GM21619 (cell line): ENCODE data around the gene FGF12.

Experiments used
- ATAC-seq: cut with Tn5 transposase; IDR thresholded peaks from one replicate; pipeline ENCODE4 v1.9.1; 2021; ENCODE audit not compliant: unreplicated experiment

FGF12 gene

DNA sequence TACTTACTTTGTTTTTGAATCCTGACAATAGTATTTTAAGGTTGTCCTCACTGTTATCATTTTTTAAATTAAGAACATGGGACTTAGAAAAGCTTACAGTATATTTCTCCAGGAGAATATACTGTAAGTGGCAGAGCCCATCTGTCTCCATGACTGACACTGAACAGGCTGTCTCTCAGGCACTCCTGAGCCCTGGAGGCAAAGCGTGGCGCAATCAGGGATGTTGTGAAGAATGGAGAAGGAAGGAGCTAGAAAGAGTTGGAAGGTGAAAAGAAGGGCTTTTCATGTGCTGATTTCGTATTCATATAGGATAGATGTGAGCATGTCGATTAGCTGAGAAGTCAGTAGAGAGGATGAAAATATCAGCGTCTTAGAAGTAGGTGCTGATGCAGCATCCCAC lies 41.5 kb downstream of the FGF12 start:
- ATAC-seq: no peak

DNA sequence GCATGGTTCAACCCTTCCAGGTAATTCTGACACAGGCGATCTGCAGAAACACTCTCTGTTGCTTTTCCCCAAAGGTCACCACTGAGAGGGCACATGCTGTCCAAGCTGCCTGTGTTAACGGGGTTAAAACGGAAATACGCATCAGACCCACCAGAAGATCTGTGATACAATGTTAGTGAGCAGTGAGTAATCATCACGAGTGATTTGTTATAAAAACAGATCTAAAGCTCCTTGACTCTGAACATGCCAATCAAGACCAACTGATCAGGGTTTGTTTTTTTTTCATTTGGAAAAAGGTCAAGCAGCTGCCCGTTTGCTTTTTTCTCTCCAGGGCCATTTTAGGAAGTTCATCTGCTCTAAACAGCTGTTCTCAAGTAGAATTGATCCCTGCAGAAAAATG lies 43.2 kb downstream of the FGF12 start:
- no peak for ATAC-seq

DNA sequence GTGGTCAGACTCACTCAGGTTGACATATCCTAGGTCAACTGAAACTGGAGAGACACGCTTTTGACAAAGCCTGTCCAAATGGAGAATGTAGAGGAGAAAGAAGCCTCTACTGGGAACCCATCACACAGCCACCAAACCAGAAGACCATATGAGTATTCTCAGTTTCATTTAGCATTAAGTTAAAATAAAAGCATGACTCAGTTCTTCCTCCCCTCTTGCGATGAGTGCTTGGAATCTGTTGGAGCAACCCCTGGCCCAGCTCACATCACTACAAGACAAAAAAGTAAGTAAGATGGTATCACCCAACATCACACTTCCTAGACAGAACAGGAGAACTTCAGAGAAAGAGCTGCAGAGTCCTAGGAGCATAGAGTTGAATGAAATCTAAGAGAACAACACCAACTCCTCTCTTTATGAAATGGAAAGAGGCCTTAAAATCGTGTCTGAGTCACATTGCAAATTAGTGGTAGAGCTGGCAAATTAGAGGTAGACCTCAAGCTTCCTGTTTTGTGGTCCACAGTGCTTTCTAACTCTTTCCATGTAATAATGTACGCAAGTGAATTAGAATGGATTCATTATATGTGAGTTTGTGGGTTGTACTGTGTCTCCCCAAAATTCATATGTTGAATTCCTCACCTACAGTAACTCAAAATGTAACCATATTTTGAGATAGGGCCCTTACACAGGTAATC lies 51.2 kb downstream of the FGF12 start:
- peak; percentile 77 for ATAC-seq

DNA sequence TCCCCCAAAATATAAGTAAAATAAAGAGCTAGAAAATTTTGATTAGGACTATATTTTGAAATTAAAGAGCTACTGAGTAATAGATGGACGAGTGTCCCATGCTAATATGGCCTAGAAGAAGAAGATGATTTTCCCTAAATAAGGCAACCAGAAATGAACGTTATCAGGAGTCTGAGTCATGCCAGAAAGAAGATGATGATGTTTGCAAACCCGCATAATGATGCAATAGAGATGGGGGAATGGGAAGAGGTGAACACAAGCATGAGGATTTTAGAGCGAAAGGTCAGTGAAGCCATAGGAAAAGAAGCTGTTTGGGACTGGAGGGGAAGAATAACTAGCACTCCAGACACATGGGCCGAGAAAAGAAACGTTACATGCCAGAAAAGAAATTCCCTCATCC lies 71.7 kb downstream of the FGF12 start:
- no peak for ATAC-seq

DNA sequence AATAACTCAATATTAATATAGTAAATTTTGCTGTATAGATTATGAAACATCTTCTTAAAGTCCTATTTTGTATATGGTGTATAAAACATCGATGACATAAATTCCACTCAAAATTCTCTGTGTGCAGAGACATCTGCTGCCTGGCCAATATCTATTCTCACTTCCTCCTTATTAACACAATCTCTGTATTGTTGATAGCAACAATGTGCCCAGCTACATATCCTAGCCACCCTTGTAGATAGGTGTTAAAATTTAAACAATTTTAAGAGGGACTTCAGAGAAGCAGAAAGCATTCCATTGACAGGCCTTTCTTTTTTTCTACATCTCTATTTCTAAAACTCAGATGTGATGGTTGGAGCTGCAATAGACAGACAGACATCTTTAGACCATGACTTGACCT lies 72.3 kb downstream of the FGF12 start:
- no peak for ATAC-seq

DNA sequence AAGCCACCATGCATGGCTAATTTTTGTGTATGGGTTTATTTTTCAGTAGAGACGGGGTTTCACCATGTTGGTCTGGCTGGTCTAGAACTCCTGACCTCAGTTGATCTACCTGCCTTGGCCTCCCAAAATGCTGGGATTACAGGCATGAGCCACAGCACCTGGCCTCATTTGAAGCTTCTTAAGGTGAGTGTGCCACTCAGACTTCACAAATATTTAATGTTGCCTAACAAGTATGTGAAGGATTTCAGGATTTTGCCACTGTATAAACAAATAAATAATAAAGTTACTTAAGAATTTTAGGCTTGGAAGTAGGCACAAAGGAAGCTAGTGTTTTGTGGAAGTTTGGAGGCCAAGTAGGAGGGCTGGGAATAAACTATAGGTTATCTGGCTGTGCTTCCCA lies 73.5 kb downstream of the FGF12 start:
- ATAC-seq: no peak

DNA sequence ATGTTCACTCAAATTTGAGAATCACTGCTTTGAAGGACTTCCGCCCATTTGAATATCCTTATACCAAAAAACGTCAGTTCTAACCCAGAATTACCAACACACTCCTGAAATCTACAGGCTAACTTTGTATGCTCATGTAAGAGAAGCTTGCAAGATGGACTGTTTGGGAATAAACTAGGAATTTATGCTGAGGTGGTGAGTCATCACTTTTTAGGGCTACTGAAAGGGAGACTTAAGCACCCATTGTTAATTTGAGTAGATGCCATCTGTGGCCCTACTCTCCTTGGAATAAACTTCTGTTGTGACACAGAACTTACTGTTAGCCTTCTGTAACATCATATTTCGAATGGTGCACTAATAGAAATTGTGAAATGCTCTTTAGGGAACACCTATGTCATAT lies 74.6 kb downstream of the FGF12 start:
- no peak for ATAC-seq

DNA sequence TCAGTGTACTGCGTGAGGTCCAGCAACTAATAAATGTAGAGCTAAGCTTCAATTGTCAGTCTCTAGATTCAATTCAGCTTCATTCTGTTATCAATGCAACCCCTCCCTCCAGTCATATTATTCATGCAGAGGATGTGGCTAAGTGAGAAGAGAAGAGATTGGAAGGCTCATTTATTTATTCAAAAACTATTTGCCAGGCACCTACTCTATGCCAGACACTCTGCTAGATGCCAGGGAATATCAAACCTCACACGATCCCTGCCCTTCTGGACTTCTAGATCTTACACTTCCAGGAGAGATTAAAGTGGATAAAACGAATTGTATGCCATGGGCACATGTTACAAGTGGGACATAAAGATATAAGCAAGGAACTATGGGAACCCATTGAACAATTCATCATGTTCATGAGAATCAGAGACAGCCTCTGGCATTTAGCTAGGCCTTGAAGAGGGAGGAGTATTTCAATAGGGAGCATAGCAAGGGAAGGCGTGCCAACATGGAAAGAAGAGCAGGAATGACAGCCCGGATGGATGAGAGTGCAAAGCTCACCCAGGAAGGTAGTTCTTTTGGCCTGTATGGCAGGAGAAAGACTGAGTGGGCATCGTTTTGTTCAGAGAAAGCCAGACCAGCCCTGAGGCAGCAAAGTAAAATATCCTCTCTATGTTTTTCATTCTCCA lies 75.4 kb downstream of the FGF12 start:
- no peak for ATAC-seq

DNA sequence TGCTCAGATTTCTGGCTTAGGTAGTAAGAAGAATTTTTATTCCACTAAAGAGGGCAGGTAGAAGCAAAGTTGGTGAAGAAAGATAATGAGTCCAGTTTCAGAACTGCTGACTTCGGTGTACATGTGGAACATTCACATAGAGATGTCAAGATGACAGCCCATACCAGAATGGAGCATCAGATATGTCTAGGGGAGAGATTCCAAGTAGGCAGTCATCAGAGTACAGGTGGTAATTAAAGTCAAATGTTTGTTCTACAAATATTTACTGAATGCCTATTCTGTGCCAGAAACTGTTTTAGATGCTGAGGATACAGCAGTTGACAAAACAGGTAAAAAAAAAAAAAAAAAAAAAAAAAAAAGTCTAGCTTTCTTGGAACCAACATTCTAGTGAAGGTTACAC lies 81.9 kb downstream of the FGF12 start:
- no peak for ATAC-seq

DNA sequence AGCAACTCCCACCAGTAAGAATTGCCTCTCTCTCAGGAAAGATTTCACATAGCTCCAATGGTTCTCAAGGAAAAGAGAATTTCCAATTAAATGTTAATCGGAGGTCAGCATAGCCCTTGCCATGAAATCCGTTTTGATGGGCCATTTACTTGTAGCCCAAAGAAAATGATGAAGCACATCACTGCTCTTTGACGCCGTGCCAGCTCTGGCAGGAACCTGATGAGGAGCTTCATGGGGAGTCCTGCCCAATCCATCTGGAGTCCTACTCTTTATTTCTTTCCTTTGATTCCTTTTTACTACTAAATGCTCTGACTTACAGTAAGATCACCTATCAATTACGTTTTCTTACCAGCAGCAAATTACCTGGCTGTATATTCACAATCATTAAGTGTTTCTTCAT lies 84.7 kb downstream of the FGF12 start:
- no peak for ATAC-seq

DNA sequence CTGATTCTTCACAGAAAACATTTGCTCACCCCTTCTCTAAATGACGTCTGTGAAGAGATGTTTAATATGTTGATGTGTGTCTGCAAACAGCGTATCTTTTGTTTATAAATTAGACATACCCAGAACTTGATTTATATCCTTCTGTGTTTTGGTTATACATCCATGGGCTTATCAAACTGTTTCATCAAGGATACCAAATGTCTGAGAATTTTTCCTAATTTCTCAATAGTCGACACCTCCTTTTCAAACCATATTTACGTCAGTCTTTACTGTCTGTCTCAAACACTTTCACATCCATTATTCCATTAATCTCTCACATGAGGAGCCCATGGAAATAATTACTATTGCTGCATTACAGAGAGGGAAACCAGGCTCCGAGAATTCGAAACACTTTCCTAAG lies 85.4 kb downstream of the FGF12 start:
- ATAC-seq: no peak

DNA sequence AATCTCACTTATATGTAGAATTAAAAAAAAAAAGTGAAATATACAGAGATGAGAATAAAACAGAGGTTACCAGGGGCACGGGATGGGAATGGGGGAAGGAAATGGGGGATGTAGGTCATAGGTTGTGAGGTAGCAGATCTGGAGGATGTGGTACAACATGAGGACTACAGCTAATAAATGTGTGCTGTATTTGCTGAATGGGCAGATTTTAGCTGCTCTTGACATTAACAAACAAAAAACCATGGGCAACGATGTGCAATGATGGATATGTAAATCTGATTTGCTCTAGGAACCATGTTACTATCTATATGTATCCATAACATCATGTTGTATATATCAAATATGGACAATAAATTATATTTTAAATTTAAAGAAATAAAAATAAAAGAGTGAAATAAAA lies 87.4 kb downstream of the FGF12 start:
- no peak for ATAC-seq

DNA sequence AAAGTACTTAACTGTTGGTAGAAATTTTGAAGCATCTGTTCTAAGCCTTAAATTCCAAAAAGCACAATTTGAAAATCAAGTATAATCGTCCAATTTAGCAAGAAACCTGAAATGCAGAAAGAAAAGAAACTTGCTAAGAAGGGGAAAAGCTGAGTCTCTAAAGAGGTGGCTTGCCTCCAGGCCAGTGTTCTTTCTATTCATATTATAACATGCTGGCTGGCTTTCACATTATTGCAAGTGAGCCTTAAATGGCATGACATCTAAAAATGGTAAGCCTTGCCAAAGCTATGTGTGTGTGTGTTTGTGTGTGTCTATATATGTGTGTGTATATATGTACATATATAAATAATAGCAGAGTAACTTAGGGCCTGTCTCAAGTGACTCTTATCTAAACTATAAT lies 89.5 kb downstream of the FGF12 start:
- no peak for ATAC-seq

DNA sequence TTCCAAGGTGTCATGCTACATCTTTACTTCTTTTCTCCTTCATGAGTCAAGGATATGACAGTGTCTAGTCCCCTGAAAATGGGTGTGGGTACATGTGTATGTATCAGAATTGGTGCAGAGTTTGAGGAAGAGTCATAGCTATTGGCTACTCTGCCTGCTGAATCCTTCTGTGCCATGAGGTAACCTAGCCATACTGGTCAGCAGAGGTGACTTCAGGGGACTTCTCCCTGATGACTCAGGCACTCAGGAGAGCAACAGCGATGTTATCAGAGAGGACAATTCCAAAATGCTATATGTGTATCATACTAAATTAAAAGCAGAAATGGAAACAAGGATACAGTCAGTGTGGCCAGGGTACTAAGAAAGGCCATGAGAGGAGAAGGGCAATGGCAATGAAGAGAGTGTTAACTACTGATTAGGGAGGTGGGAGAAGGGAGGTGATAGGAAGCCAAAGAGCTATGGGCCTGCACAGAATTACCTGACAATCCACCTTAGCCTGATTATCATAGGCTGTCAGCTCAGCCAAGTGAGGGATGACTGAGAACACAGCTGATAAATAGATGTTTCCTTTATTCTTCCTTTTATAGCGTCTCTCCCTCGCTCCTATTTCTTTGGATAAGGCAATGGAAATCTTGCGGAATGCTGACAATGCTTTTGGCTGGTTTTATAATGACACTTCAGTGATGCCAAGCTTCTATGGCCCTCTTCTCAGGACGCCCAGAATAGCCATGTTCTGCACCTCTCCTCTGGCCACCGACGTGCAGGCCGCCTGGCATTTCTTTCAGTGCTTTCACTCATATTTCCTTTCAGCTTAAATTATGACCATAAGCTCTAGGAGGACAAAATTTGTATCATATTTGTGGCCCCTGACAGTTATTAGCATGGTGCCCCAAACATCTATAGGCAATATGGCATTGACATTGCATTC lies 90.6 kb downstream of the FGF12 start:
- ATAC-seq: no peak

DNA sequence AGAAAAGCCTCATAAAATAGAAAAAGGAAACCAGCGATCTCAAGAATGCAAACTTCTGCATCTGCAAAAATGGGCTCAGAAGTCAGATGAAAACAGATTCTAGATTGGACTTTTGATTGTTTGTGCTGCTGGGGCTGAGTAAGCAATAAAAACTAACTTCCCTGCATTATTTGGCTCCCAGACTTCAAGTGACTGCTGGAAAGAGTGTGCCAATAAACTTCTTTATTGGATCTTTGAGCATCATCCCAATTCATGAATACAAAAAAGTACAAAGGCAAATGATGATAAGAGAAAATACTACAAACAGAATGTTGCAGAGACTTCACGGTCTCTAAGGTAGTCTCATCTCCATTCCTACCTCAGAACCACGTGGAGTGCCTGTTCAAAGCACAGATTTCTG lies 97.9 kb downstream of the FGF12 start:
- no peak for ATAC-seq

DNA sequence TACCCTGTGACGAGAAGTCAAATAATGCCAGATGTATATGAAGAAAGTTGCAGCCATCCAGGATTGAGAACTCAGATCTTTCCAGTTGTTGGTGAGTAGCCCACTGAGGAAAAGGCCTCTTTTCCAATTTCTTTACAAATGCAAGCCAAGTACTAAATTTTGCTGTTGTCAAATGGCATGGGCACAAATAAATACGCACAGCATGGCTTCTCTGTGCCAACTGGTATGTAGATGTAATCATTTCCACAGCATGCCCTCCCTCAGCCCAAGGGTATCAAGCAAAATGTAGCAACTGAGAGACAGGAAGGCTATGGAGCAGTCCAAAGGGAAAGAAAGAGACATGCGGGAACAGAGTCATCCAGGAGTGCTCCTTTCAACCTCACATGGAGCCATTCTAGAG lies 105.4 kb downstream of the FGF12 start:
- no peak for ATAC-seq

DNA sequence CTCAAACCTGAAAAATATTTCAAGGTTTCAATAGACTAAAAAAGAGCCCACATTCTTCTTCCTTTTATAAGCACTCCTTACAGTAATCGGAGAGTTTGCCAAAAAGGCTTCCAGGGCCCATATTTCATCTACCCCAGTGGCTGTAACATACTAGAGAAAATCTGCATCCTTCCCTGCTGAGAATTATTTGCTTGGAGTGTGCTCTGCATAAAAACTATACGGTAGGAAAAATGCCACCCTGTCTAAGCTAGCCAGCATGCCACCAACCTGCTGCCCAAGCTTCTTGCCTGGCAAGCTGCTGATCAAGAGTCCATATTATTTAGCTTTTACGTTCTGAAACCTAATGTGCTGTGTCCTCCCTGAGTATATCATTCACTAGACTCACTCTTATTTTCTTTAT lies 107.1 kb downstream of the FGF12 start:
- ATAC-seq: no peak

DNA sequence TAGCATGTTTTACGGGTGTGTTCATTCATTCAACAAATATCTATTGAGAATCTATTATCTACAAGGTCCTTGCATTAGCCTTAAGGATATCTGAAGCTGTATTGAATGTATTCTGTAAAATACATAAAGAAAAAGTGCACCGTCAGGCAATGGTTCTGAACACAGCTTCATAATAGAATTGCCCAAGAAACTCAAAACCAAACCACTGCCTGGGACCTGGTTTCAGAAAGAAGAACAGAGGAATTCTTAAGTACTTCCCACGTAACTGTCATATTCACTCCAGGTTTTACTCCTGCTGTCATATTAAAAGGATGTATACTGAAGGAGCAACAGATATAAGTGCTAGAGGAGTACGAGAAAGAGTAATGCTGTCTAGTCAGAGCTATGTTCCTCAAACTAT lies 115.9 kb downstream of the FGF12 start:
- ATAC-seq: no peak

DNA sequence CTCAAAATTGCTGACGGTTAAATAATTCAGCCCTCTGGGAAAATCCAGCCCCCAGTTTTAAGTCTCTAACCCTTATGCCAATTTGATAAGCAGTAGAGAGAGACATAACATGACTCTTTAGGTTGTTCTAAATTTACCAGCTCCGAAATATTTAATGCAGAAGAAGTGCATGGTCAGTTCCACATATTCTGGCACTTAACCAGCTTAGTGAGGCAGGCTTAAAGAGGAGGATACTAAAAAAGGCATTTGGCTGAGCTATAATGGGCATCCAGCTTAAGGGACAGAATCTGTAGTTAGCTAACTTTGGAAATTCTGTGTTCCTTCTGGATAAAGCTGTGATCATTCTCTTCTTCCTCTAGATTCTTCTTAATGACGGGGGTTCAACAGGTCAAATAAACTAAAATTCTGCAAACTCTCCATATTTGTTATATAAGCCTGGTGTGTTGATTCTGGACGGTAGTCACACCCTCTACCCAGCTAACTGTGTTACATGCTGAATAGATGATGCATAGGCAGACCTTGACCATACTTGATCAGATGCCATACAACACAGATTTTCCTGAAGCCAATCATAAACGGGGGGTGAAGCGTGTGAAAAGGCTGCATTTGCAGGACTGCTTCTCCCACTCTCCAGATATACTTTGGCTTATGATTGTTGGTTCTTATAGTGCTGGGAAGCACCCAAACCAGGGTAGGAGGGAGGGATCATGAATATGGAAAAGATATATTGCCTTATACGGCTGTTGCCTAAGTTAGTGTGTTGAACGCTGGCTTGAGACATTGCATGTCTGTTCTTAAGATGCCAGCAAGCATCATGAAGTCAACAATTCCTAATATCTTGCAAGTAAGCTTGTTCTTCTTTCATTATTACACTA lies 118.4 kb downstream of the FGF12 start:
- ATAC-seq: no peak

DNA sequence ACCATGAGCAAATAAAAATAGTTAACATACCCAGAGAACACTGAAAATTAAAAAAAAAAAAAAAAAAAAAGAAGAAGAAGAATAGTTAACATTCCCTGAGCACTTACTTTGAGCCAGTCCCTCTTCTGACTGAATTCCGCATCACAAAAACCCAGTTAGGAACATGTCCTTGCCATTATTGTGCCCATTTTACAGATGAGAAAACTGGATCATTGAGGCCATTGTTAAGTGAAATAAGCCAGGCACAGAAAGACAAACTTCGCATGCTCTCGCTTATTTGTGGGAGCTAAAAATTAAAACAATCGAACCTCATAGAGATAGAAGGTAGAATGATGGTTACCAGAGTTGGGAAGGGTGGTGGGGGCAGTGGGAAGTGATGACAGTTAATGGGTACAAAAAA lies 119.5 kb downstream of the FGF12 start:
- no peak for ATAC-seq

DNA sequence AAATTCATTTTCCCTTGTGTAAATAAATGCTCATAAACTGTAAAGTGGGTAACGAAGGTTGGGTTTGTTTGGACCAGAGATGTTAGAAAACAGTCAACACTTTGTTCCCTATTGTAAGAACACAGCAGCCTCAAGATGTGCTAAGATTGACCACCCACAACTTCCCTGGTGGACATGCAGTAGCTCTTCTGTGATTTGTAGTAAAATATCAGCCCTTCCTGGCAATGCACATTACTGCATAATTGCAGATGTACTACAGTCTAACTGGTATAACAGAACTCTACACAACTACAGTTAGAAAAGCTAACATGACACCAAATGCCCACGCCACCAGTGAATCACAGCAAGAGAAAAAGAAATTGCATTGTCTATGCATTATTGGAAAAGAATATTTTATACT lies 129.4 kb downstream of the FGF12 start:
- no peak for ATAC-seq
